NCI-H1092 (cell line): ENCODE results near the gene SLC25A45.
A peak's percentile ranks its signal among the peaks of the same experiment; 100 is the strongest.
"Not testable (repeated sequence)": the region's sequence is repeated elsewhere in the genome, so short reads cannot be mapped to it uniquely, and the experiment has no call there.

Experiments used
- DNase-seq: peaks from one replicate; lab custom pipeline; 2025; lab: John Stamatoyannopoulos, UW

The SLC25A45 gene

GRCh38 chr11:65421794-65422632 is 39.6 kb upstream of the SLC25A45 start:
- DNase-seq, result peak; percentile 88

GRCh38 chr11:65420979-65421793 is 38.7 kb upstream of the SLC25A45 start:
- DNase-seq, result no peak

- no peak for DNase-seq
Measured at GRCh38 chr11:65420506-65420905, 38.1 kb upstream of the SLC25A45 start.

DNA sequence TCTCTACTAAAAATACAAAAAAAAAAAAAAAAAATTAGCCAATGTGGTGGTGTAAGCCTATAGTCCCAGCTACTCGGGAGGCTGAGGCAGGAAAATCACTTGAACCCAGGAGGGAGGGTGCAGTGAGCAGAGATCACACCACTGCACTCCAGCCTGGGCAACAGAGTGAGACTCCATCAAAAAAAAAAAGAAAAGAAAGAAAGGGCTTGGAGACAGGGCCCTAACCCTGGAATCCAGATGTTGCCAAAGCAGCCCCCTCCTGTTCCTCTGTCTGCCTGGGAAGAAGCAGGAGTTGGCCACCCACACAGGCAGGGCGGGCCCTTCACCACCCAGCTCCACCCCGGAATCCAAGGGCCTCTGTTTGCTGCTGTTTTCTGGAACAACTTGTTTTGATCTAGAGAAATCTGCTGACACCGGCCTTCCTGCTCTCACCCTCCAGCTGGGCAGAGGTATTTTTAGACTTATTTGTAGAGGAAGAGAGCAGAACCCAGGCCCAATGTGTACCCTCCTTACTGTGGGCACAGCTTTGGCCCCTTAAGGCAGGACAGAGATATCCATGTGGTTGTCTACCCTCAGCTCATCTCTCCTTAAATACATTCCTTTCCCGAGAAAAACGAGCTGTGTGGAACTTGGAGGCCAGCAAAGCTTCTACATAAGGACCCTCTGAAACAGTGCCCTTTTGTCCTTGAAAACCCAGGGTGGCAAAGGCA is 37.5 kb upstream of the SLC25A45 start:
- no peak for DNase-seq

GRCh38 chr11:65419460-65419771 is 37.0 kb upstream of the SLC25A45 start:
- DNase-seq, result no peak

GRCh38 chr11:65418681-65419459 is 36.4 kb upstream of the SLC25A45 start:
- peak; percentile 90 for DNase-seq

GRCh38 chr11:65418431-65418680 is 35.9 kb upstream of the SLC25A45 start:
- no peak for DNase-seq

- DNase-seq, result no peak
Measured at GRCh38 chr11:65417702-65418430, 35.4 kb upstream of the SLC25A45 start.

DNA sequence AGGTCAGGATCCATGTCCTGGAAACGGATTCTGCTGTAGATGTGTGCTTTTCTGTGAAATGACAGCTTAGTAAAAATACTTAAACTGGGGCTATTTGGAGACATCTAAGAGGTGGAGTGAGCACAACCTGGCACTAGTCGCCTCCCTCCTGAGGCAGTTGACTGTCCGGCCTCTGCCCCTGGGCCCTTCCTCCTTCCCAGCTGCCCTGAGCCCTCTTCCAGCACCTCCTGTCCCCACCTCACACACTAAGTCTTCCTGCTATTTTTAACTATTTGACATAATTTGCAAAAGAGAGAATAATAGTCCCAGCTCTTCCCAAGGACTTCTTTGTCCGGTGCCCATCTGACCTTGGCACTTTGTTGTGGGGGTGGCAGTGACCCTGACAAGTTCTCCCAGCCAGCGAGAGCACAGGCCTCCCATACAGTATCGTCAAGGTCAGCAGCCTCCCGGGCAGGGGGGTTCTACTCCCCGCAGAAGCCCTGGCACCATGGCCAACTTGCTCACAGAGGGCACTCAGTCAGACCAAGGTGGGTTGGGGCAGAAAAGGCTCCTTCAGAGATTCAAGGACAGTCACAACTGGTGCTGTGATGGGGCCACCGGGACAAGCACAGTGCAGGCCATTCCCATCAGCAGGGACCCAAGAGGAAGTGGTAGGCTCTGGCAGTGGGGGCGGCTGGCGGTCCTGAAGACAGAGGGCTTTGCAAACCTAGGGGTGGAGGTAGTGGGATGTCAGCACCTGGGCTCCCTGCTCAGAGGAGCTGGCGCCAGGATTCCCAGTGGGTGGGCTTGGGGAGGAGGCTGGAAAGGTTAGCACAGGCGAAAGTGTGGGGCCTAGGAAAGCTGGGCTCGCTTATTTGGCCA is 34.6 kb upstream of the SLC25A45 start:
- no peak for DNase-seq

DNA sequence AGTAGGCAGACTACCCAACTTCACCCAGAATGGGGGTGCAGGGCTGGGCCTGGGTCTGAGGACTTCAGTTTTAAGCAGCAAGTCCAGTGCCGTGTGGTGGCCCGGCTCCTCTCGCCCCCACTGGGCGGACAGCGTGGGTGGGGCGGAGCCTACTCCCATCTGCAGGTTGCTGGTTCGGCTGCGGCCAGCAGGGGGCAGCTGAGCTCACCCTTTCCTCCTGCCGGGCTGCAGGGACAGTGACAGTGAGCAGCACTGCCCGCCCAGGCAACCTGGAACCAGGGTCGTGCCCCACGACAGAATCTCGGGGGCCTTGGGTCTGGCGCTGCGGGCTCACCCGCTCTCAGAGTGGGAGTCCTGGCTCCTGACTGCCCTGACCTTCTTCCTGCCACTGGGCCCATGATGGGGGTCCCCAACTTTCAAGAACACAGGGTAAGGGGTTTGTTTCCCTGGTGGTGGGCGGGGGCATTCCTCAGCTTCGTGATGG is 33.9 kb upstream of the SLC25A45 start:
- peak; percentile 81 for DNase-seq

DNA sequence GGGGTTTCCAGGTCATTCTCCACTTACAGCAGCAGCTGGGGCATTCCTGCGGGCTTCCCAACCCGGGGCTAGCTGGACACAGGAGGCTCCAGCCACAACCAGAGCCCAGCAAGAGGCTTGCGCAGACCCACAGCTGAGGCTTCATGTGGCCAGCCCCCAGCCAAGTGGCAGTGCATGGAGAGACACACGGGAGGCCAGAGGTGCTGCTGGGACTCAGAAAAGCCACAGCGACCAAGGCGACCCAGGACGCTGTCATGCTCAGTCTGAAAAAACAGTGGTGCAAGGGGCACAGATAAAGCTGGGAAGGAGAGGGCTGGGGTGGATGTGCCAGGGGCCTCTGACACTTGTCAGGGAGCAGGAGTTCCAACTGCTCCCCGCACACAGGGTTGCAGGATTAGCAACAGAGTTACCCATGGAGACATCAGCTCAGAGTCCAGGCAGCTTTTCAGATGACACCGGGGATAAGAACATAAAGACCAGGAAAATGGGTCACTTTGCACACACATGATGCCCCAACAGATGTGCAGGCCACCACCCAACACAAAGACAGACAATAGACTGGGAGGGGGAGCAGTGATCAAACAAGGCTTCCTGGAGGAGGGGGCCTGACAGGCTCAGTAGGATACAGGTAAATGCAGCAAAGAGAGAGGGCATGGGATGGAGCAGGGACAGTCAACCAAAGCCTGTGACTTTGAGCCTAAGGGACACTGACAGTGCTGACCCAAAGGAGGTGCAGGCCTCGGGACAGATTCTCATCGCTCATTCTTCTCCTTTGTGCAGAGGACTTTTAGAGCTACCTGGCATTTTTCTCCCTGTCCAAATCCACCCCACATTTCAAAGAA is 33.3 kb upstream of the SLC25A45 start:
- DNase-seq, result no peak

- no peak for DNase-seq
Measured at GRCh38 chr11:65414776-65415498, 32.5 kb upstream of the SLC25A45 start.

GRCh38 chr11:65413077-65413664 is 30.7 kb upstream of the SLC25A45 start:
- not testable (repeated sequence) for DNase-seq

- no peak for DNase-seq
Measured at GRCh38 chr11:65412271-65413076, 30.0 kb upstream of the SLC25A45 start.

GRCh38 chr11:65411681-65412070 is 29.2 kb upstream of the SLC25A45 start:
- no peak for DNase-seq

GRCh38 chr11:65410936-65411680 is 28.7 kb upstream of the SLC25A45 start:
- no peak for DNase-seq
